ENCODE measurements around the gene NFATC2.

- TF ChIP-seq SUZ12 (IDR thresholded peaks at IDR 0.05; ENCODE audit: extremely low read depth, insufficient read depth, insufficient read length), result no peak
- no peak for TF ChIP-seq YY1 (IDR thresholded peaks at IDR 0.05; ENCODE audit: insufficient read depth, insufficient read length)
- TF ChIP-seq ZNF274 (IDR thresholded peaks at IDR 0.05; ENCODE audit: low read depth, low read length), result no peak
Measured at GRCh38 chr20:51369503-51369902, 173.0 kb downstream of the NFATC2 start.

All from NT2/D1 (cell line).